ENCODE results near the gene ABCB9. TPM values are rescaled to one million over a fixed set of nuclear protein-coding genes. Genes with fewer than 3 reads are reported as not detected.
A peak's percentile ranks its signal among the peaks of the same experiment; 100 is the strongest.

Gene ABCB9
- total and polyA plus RNA-seq, 2 of the 8 experiments (the other 6 are each of a cell fraction or from before 2014, with no cell fraction given), result 3.8 to 8.0 TPM

DNA sequence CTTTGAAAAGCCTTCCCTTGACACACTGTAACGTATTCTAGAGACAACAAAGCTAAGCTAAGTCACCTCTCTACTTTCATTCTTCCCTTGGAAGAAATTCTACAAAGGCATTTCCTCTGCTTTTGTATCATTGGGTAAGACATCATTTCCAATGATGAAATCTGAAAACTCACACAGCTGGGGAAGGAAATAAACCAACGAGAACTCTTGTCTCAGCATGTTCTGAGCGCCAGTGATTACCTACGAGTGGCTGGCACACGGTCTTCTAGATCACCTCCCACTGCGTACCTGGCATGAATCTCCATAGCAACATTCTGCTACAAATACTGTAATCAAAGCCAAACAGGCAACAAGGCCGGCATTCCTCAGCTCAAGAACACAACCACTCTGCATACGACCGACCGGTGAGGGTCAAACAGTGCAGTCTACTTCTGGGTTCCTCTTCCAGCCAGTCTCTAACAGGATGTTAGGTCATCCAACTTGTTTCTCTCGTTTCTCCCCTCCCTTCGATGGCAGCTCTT is 78.0 kb downstream of the ABCB9 start:
- H4K20me1 ChIP-seq (replicated peaks in 1 of 2; ENCODE audit: control insufficient read depth in 1 of 2, insufficient read depth in 2 of 2, low read length in 2 of 2), result peaks cover 4 to 22% of the 10 kb centered on the region in 2 experiments
- DNase-seq (ENCODE audit: low read depth in 1 of 2, low spot score in 2 of 2), result no peak
- H3K4me2 ChIP-seq (ENCODE audit: insufficient read depth in 1 of 2, low read depth in 2 of 2, low read length in 2 of 2), result peak overlapping the region; percentile 18 to 32; a peak in 3 of 4 replicates
- H3K79me1 ChIP-seq (ENCODE audit: low read depth, low read length), result peaks cover 5% of the 10 kb centered on the region; the same call in 1 of the 2 replicates
- no peak overlapping the region for H2BK15ac ChIP-seq (ENCODE audit: low read length)
- H4K91ac ChIP-seq (replicated peaks; ENCODE audit: insufficient read length, low read length), result no peak overlapping the region
- no peak overlapping the region for H3K23ac ChIP-seq (ENCODE audit: insufficient read length)
- H3K56ac ChIP-seq (replicated peaks; ENCODE audit: insufficient read length, low read depth, low read length), result no peak overlapping the region
- no peak overlapping the region for H3K14ac ChIP-seq (ENCODE audit: insufficient read length)
- WGBS, 2 experiments (ENCODE audit: extremely low coverage in 1 of 2, insufficient coverage in 1 of 2, insufficient read length in 1 of 2, insufficient replicate concordance in 2 of 2, low coverage in 1 of 2, low lambda C conversion rate in 2 of 2, missing lambda C conversion rate in 1 of 2), result 58% methylated on average over 12 of the region's 12 CpGs; no CpG with 5 or more reads in 1 of the 2 experiments
- no peak overlapping the region for H2AK5ac ChIP-seq (ENCODE audit: low read depth, low read length)
- H3K4ac ChIP-seq (replicated peaks; ENCODE audit: insufficient read length, low read depth, low read length), result no peak overlapping the region
- no peak overlapping the region for H3K9ac ChIP-seq (replicated peaks in 1 of 4; ENCODE audit: extremely low read depth in 1 of 4, low read depth in 3 of 4, low read length in 3 of 4)
- H3K23me2 ChIP-seq (ENCODE audit: low read depth, low read length), result no peaks in the 10 kb centered on the region; the same call in 1 of the 2 replicates
- no peak overlapping the region for H2BK20ac ChIP-seq (ENCODE audit: low read length)
- peaks cover 0 to 3% (median 0%) of the 10 kb centered on the region in 4 experiments; a peak in 3 of 7 replicates for H3K27me3 ChIP-seq (replicated peaks in 1 of 4; ENCODE audit: control insufficient read depth in 3 of 4, extremely low read depth in 1 of 4, insufficient read depth in 3 of 4, low read length in 3 of 4)
- no peak overlapping the region for H2BK5ac ChIP-seq (ENCODE audit: low read depth, low read length)
- no peak for FAIRE-seq
- H3K4me3 ChIP-seq (ENCODE audit: extremely low read depth in 1 of 4, insufficient read depth in 2 of 4, low read depth in 3 of 4, low read length in 4 of 4), result no peak overlapping the region; a peak in 1 of 8 replicates
- no peak overlapping the region for H3K18ac ChIP-seq (ENCODE audit: extremely low read depth, low read length)
- H2BK120ac ChIP-seq (replicated peaks; ENCODE audit: low read depth, low read length), result no peak overlapping the region
- H4K8ac ChIP-seq (ENCODE audit: extremely low read depth, insufficient read depth, low read length), result no peak overlapping the region
- H3K9me3 ChIP-seq (ENCODE audit: insufficient read depth in 2 of 2, low read depth in 1 of 2, low read length in 1 of 2), result no peaks in the 10 kb centered on the region
- ChIA-PET POLR2A (ENCODE audit: partially characterized antibody) (interaction anchor here (0.9 to 1.2 kb wide), 3 partner anchors 11 to 98 kb away, joined by 4 to 5 read pairs (median 5); no protein-coding TSS in a partner anchor), CTCF (ENCODE audit: partially characterized antibody) (interaction anchor here (1.0 to 2.8 kb wide), 10 partner anchors 9 to 95 kb away, joined by 3 to 11 read pairs (median 6); no protein-coding TSS in a partner anchor)
- H4K5ac ChIP-seq (ENCODE audit: insufficient read length, low read depth, low read length), result no peak overlapping the region
- H3K79me2 ChIP-seq (ENCODE audit: control insufficient read depth in 1 of 2, insufficient read depth in 2 of 2, low read length in 2 of 2), result peaks cover 0 to 54% of the 10 kb centered on the region in 2 experiments; a peak in 3 of 4 replicates
- no peak overlapping the region; the same call in 1 of the 2 replicates for H2BK12ac ChIP-seq (ENCODE audit: low read depth, low read length)
- H3K27ac ChIP-seq (ENCODE audit: low read depth, low read length), result peak overlapping the region; percentile 11; the same call in 1 of the 2 replicates
- H3K36me3 ChIP-seq (ENCODE audit: control insufficient read depth in 2 of 4, insufficient read depth in 4 of 4, low read length in 3 of 4), result no peaks in the 10 kb centered on the region
- H3K4me1 ChIP-seq (replicated peaks in 1 of 4; ENCODE audit: control insufficient read depth in 3 of 4, insufficient read depth in 4 of 4, low read length in 3 of 4), result peaks cover 5 to 21% (median 14%) of the 10 kb centered on the region in 4 experiments
- H2AFZ ChIP-seq (ENCODE audit: low read length), result no peak overlapping the region
- TF ChIP-seq TAF7 (optimal IDR thresholded peaks at IDR 0.05; ENCODE audit: borderline replicate concordance, low read depth, low read length) (no peak), GABPA (IDR thresholded peaks at IDR 0.05; ENCODE audit: borderline replicate concordance, insufficient read depth, low read length) (no peak), SP4 (IDR thresholded peaks at IDR 0.05; ENCODE audit: low read length) (no peak), BCL11A (IDR thresholded peaks at IDR 0.05; ENCODE audit: low read depth in 2 of 2, low read length in 2 of 2) (no peak), ZNF274 (IDR thresholded peaks at IDR 0.05; ENCODE audit: borderline replicate concordance, extremely low read depth, low read length) (no peak), POLR2A (IDR thresholded peaks at IDR 0.05; ENCODE audit: control extremely low read depth in 1 of 2, low read depth in 2 of 2, low read length in 2 of 2) (0 out of 3 replicates have a peak, but pooled peaks of 1 of the 2 experiments have one; percentile 27), EP300 (IDR thresholded peaks at IDR 0.05; ENCODE audit: borderline replicate concordance in 1 of 2, low read depth in 2 of 2, low read length in 2 of 2) (0 out of 3 replicates have a peak, but pooled peaks of 1 of the 2 experiments have one; percentile 52), TCF12 (IDR thresholded peaks at IDR 0.05; ENCODE audit: low read depth, low read length) (0 out of 2 replicates have a peak, but pooled peaks have one; percentile 29), KDM5A (IDR thresholded peaks at IDR 0.05; ENCODE audit: low read length) (no peak), EZH2 (IDR thresholded peaks at IDR 0.05; ENCODE audit: low read depth, low read length, severe bottlenecking) (no peak), CEBPB (IDR thresholded peaks at IDR 0.05; ENCODE audit: low read depth, low read length) (no peak), POLR2AphosphoS5 (IDR thresholded peaks at IDR 0.05; ENCODE audit: low read depth, low read length) (peak; percentile 29; the same call in 1 of the 2 replicates), TEAD4 (IDR thresholded peaks at IDR 0.05; ENCODE audit: low read depth, low read length) (peak; percentile 72; the same call in 1 of the 2 replicates)

Data from H1 (cell line).